Endothelial cell (in vitro differentiated cells): ENCODE measurements around the gene HERC4. TPM values are rescaled to one million over a fixed set of nuclear protein-coding genes. Genes with fewer than 3 reads are reported as not detected.

ENCODE experiments used
- DNase-seq: peaks from one replicate; pipeline ENCODE4 v3.0.0; 2021; ENCODE audit warnings: low spot score
- H3K27ac Mint-ChIP-seq: one replicate; pipeline ENCODE4 v1.8.0; 2021; ENCODE audit warnings: mixed read lengths, inconsistent platforms; ENCODE audit not compliant: unreplicated experiment
- H3K27me3 Mint-ChIP-seq: one replicate; pipeline ENCODE4 v1.8.0; 2021; ENCODE audit warnings: mild to moderate bottlenecking, moderate library complexity, mixed read lengths, inconsistent platforms; ENCODE audit not compliant: unreplicated experiment
- H3K36me3 Mint-ChIP-seq: one replicate; pipeline ENCODE4 v1.8.0; 2021; ENCODE audit warnings: mild to moderate bottlenecking, low read depth, mixed read lengths, inconsistent platforms; ENCODE audit not compliant: unreplicated experiment
- H3K4me1 Mint-ChIP-seq: one replicate; pipeline ENCODE4 v1.8.0; 2021; ENCODE audit warnings: mild to moderate bottlenecking, mixed read lengths, inconsistent platforms; ENCODE audit not compliant: unreplicated experiment
- H3K4me3 Mint-ChIP-seq: one replicate; pipeline ENCODE4 v1.8.0; 2021; ENCODE audit warnings: mild to moderate bottlenecking, mixed read lengths, inconsistent platforms; ENCODE audit not compliant: unreplicated experiment
- H3K9me3 Mint-ChIP-seq: one replicate; pipeline ENCODE4 v1.8.0; 2021; ENCODE audit warnings: mixed read lengths, inconsistent platforms; ENCODE audit not compliant: unreplicated experiment
- CTCF ChIP-seq: fragments of 200-600 bp; sonication (generic); IDR thresholded peaks from one replicate; pipeline ENCODE4 v1.5.0; 2021; ENCODE audit warnings: antibody characterized with exemption; ENCODE audit not compliant: unreplicated experiment
- total RNA-seq: library from RNA; stranded (reverse); fragmentation: NEBNext Ultra II Directional; extraction: Animal tissue kit (Norgen Biotek cat#: 25700); gene quantifications from one replicate; pipeline ENCODE4 v1.2.1, GENCODE V29; 2021; ENCODE audit not compliant: unreplicated experiment

HERC4 gene
- total RNA-seq, 1 donor from 2014 or later: 53.4 TPM

- no peaks in the 10 kb centered on the region for H3K27me3 Mint-ChIP-seq
- no peak for DNase-seq
- H3K9me3 Mint-ChIP-seq: no peaks in the 10 kb centered on the region
- no peaks in the 10 kb centered on the region for H3K4me1 Mint-ChIP-seq
- H3K4me3 Mint-ChIP-seq: no peak overlapping the region
- no peaks in the 10 kb centered on the region for H3K36me3 Mint-ChIP-seq
- no peak overlapping the region for H3K27ac Mint-ChIP-seq
- TF ChIP-seq CTCF: no peak
Measured at GRCh38 chr10:68108653-68109052, 33.6 kb upstream of the HERC4 start.

GRCh38 chr10:68108051-68108450 is 33.0 kb upstream of the HERC4 start:
- H3K27ac Mint-ChIP-seq: no peak overlapping the region
- no peak for DNase-seq
- H3K36me3 Mint-ChIP-seq: no peaks in the 10 kb centered on the region
- H3K4me3 Mint-ChIP-seq: no peak overlapping the region
- H3K4me1 Mint-ChIP-seq: no peaks in the 10 kb centered on the region
- H3K27me3 Mint-ChIP-seq: no peaks in the 10 kb centered on the region
- no peaks in the 10 kb centered on the region for H3K9me3 Mint-ChIP-seq
- no peak for TF ChIP-seq CTCF

- Mint-ChIP-seq H3K27me3 (no peaks in the 10 kb centered on the region), H3K9me3 (no peaks in the 10 kb centered on the region), H3K4me3 (no peak overlapping the region), H3K4me1 (no peaks in the 10 kb centered on the region), H3K27ac (no peak overlapping the region), H3K36me3 (no peaks in the 10 kb centered on the region)
- TF ChIP-seq CTCF: no peak
- DNase-seq: no peak
Measured at GRCh38 chr10:68107651-68108050, 32.6 kb upstream of the HERC4 start.

- H3K27ac Mint-ChIP-seq: no peak overlapping the region
- H3K4me1 Mint-ChIP-seq: no peaks in the 10 kb centered on the region
- no peaks in the 10 kb centered on the region for H3K9me3 Mint-ChIP-seq
- no peak for DNase-seq
- no peak for TF ChIP-seq CTCF
- no peaks in the 10 kb centered on the region for H3K27me3 Mint-ChIP-seq
- no peak overlapping the region for H3K4me3 Mint-ChIP-seq
- no peaks in the 10 kb centered on the region for H3K36me3 Mint-ChIP-seq
Measured at GRCh38 chr10:68106656-68107055, 31.6 kb upstream of the HERC4 start.

- H3K36me3 Mint-ChIP-seq: no peaks in the 10 kb centered on the region
- no peaks in the 10 kb centered on the region for H3K4me1 Mint-ChIP-seq
- H3K27me3 Mint-ChIP-seq: no peaks in the 10 kb centered on the region
- DNase-seq: no peak
- no peaks in the 10 kb centered on the region for H3K9me3 Mint-ChIP-seq
- TF ChIP-seq CTCF: no peak
- no peak overlapping the region for H3K27ac Mint-ChIP-seq
- H3K4me3 Mint-ChIP-seq: no peak overlapping the region
Measured at GRCh38 chr10:68105820-68106219, 30.7 kb upstream of the HERC4 start.
